K562 (cell line): ENCODE results near the gene TRIM75. TPM values are rescaled to one million over a fixed set of nuclear protein-coding genes. Genes with fewer than 3 reads are reported as not detected.
"Not testable (repeated sequence)": the region's sequence is repeated elsewhere in the genome, so short reads cannot be mapped to it uniquely, and the experiment has no call there.

Source experiments
- ATAC-seq: fragments of 200-7000 bp; cut with Tn5 transposase; 3 replicates; pipeline ENCODE4 v1.9.1; 2020; ENCODE audit warnings: moderate library complexity
- BruUV-seq: library from RNA; stranded (reverse); fragments of 400-500 nt; replicated peaks from 2 replicates; lab custom pipeline; 2021; lab: Mats Ljungman, UMichigan
- CTCF ChIA-PET: fragments of 300-600 bp; formaldehyde crosslinking; extraction: SDS; loops from one replicate; lab custom pipeline; 2021; ENCODE audit warnings: low intra/inter-chr PET ratio; lab: Yijun Ruan, JAX
- POLR2A ChIA-PET: fragments of 300-600, 350-650 bp; sonication (Branson Sonifier 250); formaldehyde crosslinking; extraction: SDS; loops from one replicate; lab custom pipeline; 2021; ENCODE audit warnings: antibody characterized with exemption, inconsistent platforms; lab: Yijun Ruan, JAX
- DNase-seq, 4 experiments: peaks; one replicate each; pipeline versions ENCODE4 v3.0.0 to v3.0.0-alpha.2; 2011 to 2018; ENCODE audit warnings: low spot score in 3 of 4, mixed read lengths in 3 of 4; ENCODE audit errors: extremely low read depth in 1 of 4
- FAIRE-seq: peaks from 2 replicates; lab custom pipeline; 2011; peaks lifted over from hg19 to GRCh38; lab: Jason Lieb, UNC
- H2AFZ ChIP-seq: 2 replicates; pipeline ENCODE4 v1.6.0; 2011; ENCODE audit warnings: low read depth, low read length, control low read depth, inconsistent platforms
- H3K27ac ChIP-seq: fragments of 200-600 bp; 3 replicates; pipeline ENCODE4 v1.8.0; 2011; ENCODE audit warnings: low read depth, mild to moderate bottlenecking, control low read depth, inconsistent platforms, low read length, moderate library complexity, mixed read lengths; ENCODE audit errors: extremely low read depth
- H3K27me3 ChIP-seq, 2 experiments: fragments of 300-600 bp in 1 of 2; 2 replicates in 1 of 2; 3 replicates in 1 of 2; pipeline versions ENCODE4 v1.6.0 to v1.8.0; 2011; ENCODE audit warnings: inconsistent platforms in 2 of 2, low read length in 2 of 2, mild to moderate bottlenecking in 1 of 2, mixed read lengths in 1 of 2, moderate library complexity in 1 of 2; ENCODE audit not compliant: control insufficient read depth in 2 of 2, insufficient read depth in 2 of 2
- H3K36me3 ChIP-seq: fragments of 300-600 bp; 3 replicates; pipeline ENCODE4 v1.8.0; 2011; ENCODE audit warnings: mild to moderate bottlenecking, low read length, inconsistent platforms; ENCODE audit not compliant: control insufficient read depth, insufficient read depth
- H3K4me1 ChIP-seq, 2 experiments: fragments of 200-600 bp in 1 of 2; replicated peaks in 1 of 2; 2 replicates in 1 of 2; 3 replicates in 1 of 2; pipeline versions ENCODE4 v1.5.1 to v1.8.0; 2011; ENCODE audit warnings: inconsistent platforms in 2 of 2, low read length in 2 of 2, mild to moderate bottlenecking in 1 of 2, mixed read lengths in 1 of 2, moderate library complexity in 1 of 2; ENCODE audit not compliant: control insufficient read depth in 2 of 2, insufficient read depth in 2 of 2
- H3K4me2 ChIP-seq: 2 replicates; pipeline ENCODE4 v1.6.1; 2011; ENCODE audit warnings: low read length, control low read depth, inconsistent platforms, mixed read lengths; ENCODE audit not compliant: insufficient read depth
- H3K4me3 ChIP-seq: fragments of 200-600 bp; sonication (generic), shearing (Covaris generic); 2 replicates; pipeline ENCODE4 v1.5.1; 2016; ENCODE audit warnings: control low read depth, inconsistent platforms
- H3K79me2 ChIP-seq: fragments of 200-600 bp; 3 replicates; pipeline ENCODE4 v1.8.0; 2011; ENCODE audit warnings: low read length, inconsistent platforms; ENCODE audit not compliant: control insufficient read depth, insufficient read depth
- H3K9ac ChIP-seq, 2 experiments: 2 replicates each; pipeline versions ENCODE4 v1.6.0 to v1.6.1; 2011; ENCODE audit warnings: low read depth in 2 of 2, low read length in 2 of 2, control low read depth in 1 of 2, inconsistent platforms in 1 of 2, mild to moderate bottlenecking in 1 of 2, mixed read lengths in 1 of 2; ENCODE audit not compliant: insufficient read depth in 1 of 2
- H3K9me1 ChIP-seq: one replicate; pipeline ENCODE4 v1.6.0; 2011; ENCODE audit warnings: inconsistent platforms, mild to moderate bottlenecking, low read length, moderate library complexity; ENCODE audit not compliant: control insufficient read depth, insufficient read depth
- H3K9me3 ChIP-seq: replicated peaks from 2 replicates; pipeline ENCODE4 v1.5.1; 2011; ENCODE audit warnings: low read depth, low read length, inconsistent platforms; ENCODE audit not compliant: control insufficient read depth, insufficient read depth
- H4K20me1 ChIP-seq: replicated peaks from 2 replicates; pipeline ENCODE4 v1.6.1; 2011; ENCODE audit warnings: low read length, inconsistent platforms, mixed read lengths; ENCODE audit not compliant: control insufficient read depth, insufficient read depth
- CTCFL ChIP-seq: IDR thresholded peaks from 2 replicates; pipeline ENCODE4 v1.6.1; 2011; ENCODE audit warnings: borderline replicate concordance, low read depth, mild to moderate bottlenecking, moderate library complexity, low read length; ENCODE audit not compliant: insufficient read depth, poor library complexity, severe bottlenecking
- HNRNPH1 ChIP-seq: fragments of 200-400 bp; formaldehyde crosslinking; optimal IDR thresholded peaks from 2 replicates; pipeline ENCODE3; 2017; ENCODE audit warnings: low read depth, mild to moderate bottlenecking, low read length, moderate library complexity
- USF2 ChIP-seq: sonication (generic); formaldehyde crosslinking; IDR thresholded peaks from 2 replicates; pipeline ENCODE4 v1.5.0; 2020; ENCODE audit warnings: missing genetic modification reagents
- XRCC4 ChIP-seq: IDR thresholded peaks from one replicate; pipeline ENCODE4 v1.6.1; 2011; ENCODE audit not compliant: insufficient read depth, insufficient read length; ENCODE audit errors: extremely low read depth
- ZNF766 ChIP-seq: fragments of 200-800 bp; sonication (Bioruptor generic); conservative IDR thresholded peaks from 2 replicates; pipeline ENCODE4 v1.6.1; 2016; ENCODE audit warnings: missing genetic modification characterization, missing compliant biosample characterization
- WGBS: fragments of 100-300 bp; shearing (Covaris generic); methylation state at CpG from one replicate; pipeline ENCODE4 v1.1.6; 2016; ENCODE audit warnings: low coverage, mixed read lengths; ENCODE audit not compliant: insufficient coverage; ENCODE audit errors: missing lambda C conversion rate; 5-methylcytosine and 5-hydroxymethylcytosine counted together
- in situ Hi-C: fragments of 300-500 bp; cut with MboI; formaldehyde crosslinking; loops from 4 replicates; pipeline ENCODE4 v1.15.0; 2018; ENCODE audit warnings: inconsistent platforms, mixed read lengths
- intact Hi-C: fragments of 100-400 bp; cut with micrococcal nuclease; formaldehyde crosslinking; loops from 2 replicates; pipeline ENCODE4 v1.14.2; 2022
- polyA plus RNA-seq, 8 experiments: library from polyadenylated mRNA; depleted of rRNA in 4 of 8; stranded (reverse) in 5 of 8; unstranded in 3 of 8; fragments of >200 nt; fragmentation: Nextera tagmentation in 2 of 8; fragmentation: Illumina TruSeq in 1 of 8; extraction: Ambion mirVana in 2 of 8; extraction: Trizol in 1 of 8; gene quantifications; 2 replicates each; pipeline versions ENCODE4 v1.2.1 to v1.2.3, GENCODE V29; 2011 to 2014; ENCODE audit warnings: inconsistent platforms in 1 of 8, missing spikeins in 1 of 8
- total RNA-seq, 7 experiments: library from RNA; depleted of rRNA in 6 of 7; stranded (reverse); fragments of >200 nt in 6 of 7; fragmentation: Illumina TruSeq in 2 of 7; extraction: Trizol in 2 of 7; gene quantifications; 2 replicates each; pipeline versions ENCODE4 v1.2.1 to v1.2.3, GENCODE V29; 2011 to 2021; ENCODE audit warnings: low replicate concordance in 1 of 7

Gene TRIM75
- total and polyA plus RNA-seq, 9 of the 15 experiments (the other 6 are each of a cell fraction or from before 2014, with no cell fraction given) = not detected

- TF ChIP-seq CTCFL = peak; percentile 38
- TF ChIP-seq USF2 (CRISPR knock-in tag) = peak; percentile 43; the same call in 1 of the 2 replicates
- TF ChIP-seq HNRNPH1 = no peak
- no peak for TF ChIP-seq XRCC4
- no peak for TF ChIP-seq ZNF766 (CRISPR knock-in tag)
Measured at GRCh38 chr4:165016971-165017370, 36.7 kb upstream of the TRIM75 start (continued).

GRCh38 chr4:165019995-165020394, 33.7 kb upstream of the TRIM75 start:
- 4% methylated on average over 4 of the region's 30 CpGs for WGBS
- CTCF ChIA-PET, H3K4me2 ChIP-seq, H3K9ac ChIP-seq, H4K20me1 ChIP-seq, H2AFZ ChIP-seq, H3K36me3 ChIP-seq, FAIRE-seq, H3K4me3 ChIP-seq, intact Hi-C loops, H3K9me1 ChIP-seq, H3K9me3 ChIP-seq, POLR2A ChIA-PET, H3K79me2 ChIP-seq, DNase-seq, H3K27ac ChIP-seq, in situ Hi-C loops, ATAC-seq, BruUV-seq, H3K4me1 ChIP-seq: not testable (repeated sequence)
- H3K27me3 ChIP-seq = peaks cover 8 to 26% of the 10 kb centered on the region in 2 experiments; a peak in 4 of 5 replicates

- H3K27ac ChIP-seq, ATAC-seq, FAIRE-seq, H3K9ac ChIP-seq, H4K20me1 ChIP-seq, intact Hi-C loops, POLR2A ChIA-PET, DNase-seq, H3K4me3 ChIP-seq, H3K4me2 ChIP-seq, in situ Hi-C loops, H3K9me3 ChIP-seq, H3K4me1 ChIP-seq, BruUV-seq, H3K9me1 ChIP-seq, H3K79me2 ChIP-seq, CTCF ChIA-PET, H3K36me3 ChIP-seq, H2AFZ ChIP-seq: not testable (repeated sequence)
- 0% methylated on average over 5 of the region's 8 CpGs for WGBS
- H3K27me3 ChIP-seq = peaks cover 16 to 39% of the 10 kb centered on the region in 2 experiments
Measured at GRCh38 chr4:165025782-165026181, 27.9 kb upstream of the TRIM75 start.
